Hindlimb muscle (tissue), 1 donor: ENCODE results near the gene ZNF688. TPM values are rescaled to one million over a fixed set of nuclear protein-coding genes. Genes with fewer than 3 reads are reported as not detected.

ENCODE experiments used
- DNase-seq: peaks from one replicate; pipeline ENCODE4 v3.0.0-alpha.2; 2013
- polyA plus RNA-seq: library from polyadenylated mRNA; unstranded; fragments of 120-200 nt; gene quantifications from one replicate; pipeline ENCODE4 v1.2.1, GENCODE V29; 2013; ENCODE audit not compliant: insufficient read length

The ZNF688 gene
- polyA plus RNA-seq, 1 donor, result 9.7 TPM

DNA sequence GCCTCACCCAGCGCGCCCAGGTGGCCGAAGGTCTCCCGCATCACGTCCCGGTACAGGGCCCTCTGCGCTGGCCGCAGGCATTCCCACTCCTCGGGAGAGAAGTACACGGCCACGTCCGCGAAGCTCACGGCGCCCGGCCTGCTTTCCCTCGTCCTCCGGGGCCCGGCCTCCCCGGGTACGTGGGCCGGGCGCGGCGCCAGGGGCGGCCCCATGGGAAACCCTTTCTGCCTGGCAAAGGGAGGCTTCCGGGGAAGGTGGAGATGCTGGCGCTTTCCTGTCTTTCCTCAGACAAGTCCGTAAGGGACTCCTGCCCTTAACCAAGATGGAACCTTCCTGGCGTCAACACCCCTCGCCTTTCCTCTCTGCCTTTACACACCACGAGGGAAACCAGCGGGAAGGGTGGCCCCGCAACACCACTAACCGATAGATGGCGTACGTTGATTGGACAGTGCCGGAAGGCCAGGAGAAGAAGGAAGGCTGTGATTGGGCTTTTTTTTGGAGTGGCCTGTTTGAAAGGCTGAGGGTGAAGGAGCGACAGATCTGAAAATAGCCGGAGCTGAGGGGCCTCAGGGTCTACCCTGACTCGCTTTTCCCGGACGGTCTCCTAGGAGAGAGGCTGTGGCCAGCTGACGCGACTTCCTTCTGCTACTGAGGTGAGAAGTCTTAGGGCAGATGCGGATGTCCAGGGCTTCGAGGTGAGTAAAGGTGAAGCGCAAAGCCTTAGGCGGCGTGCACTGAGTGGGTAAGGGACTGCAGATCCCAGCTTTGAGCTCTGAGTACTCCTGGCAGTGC lies 14.1 kb upstream of the ZNF688 start, which contains the start of gene ZNF785:
Gene ZNF785 (minus strand): TSS at position 298 of the 792 bp plus-strand sequence. CDS start 86 bp downstream, at position 212.
- DNase-seq, result peak; percentile 98

DNA sequence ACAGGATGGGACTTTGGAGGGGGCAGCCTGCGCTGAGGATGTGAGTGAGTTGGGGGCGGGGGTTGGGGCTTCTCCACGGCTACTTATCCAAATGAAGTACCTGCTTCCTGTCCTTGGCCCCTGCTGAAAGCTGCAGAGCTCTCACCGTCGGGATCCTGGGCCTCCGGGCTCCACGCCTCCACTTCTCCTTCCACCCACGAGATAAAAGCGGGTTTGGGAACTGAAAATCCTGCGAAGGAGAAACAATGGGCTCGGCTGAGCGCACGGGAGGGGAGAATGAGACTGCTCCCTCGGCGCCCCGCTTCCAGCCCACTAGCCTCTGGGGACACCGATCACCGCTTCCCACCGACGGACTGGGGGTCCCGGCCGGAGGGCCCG lies 13.5 kb upstream of the ZNF688 start:
- DNase-seq, result peak; percentile 29

DNA sequence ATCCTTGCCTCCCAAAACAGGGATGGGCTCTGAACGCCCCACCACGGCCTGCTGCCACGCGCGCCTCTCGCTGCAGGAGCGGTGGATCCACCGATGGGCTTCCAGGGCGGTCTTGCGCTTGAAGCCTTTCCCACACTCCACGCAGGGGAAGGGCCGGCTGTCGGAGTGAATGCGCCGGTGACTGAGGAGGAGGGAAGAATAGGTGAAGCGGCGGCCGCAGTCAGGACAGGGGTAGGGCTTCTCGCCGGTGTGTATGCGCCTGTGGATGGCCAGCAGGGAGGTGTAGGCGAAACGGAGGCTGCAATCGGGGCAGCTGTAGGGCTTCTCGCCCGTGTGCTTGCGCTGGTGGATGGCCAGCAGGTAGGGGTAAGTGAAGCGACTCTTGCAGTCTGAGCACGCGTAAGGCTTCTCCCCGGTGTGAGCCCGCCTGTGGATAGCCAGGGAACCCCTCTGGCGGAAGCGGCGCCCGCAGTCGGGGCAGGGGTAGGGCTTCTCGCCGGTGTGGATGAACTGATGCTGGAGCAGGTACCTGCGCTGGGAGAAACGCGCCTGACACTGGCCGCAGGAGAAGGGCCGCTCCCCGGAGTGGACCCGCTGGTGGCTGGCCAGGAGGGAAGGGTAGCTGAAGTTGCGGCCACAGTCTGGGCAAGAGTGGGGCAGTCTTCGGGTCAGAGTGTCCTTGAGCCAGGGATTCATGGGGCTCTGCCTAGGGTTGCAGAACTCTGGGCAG lies 11.3 kb upstream of the ZNF688 start:
- DNase-seq, result no peak

DNA sequence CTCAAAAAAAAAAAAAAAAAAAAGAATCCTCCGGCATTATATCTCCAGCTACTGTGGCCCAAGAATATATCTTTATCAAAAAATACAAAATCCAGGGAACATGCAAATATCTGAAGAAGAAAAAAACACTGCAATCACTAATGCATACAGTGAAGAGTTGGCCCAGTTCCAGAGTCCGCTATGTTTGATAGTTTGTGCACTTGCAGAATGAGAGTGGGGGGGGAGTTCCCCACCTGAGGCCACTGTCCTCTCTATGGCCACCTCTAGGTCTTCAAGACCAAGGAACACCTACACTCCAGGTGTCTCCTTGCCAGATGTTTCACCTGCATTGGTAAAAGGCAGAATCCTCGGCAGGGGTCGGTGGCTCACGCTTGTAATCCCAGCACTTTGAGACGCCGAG lies 9.9 kb upstream of the ZNF688 start:
- DNase-seq, result no peak

DNA sequence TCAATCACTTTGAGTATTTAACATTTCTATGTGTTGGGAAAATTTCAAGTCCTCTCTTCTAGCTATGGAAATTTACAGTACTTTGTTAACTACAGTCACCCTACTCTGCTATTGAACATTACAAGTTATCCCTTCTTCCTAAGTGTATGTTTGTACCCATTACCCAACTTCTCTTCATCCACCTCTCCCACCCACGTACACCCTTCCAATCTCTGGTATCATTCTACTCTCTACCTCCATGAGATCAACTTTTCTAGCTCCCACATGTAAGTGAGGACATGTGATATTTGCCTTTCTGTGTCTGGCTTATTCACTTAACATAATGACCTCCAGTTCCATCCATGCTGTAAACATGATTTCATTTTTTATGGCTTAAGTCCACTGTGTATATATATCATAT lies 3.2 kb upstream of the ZNF688 start:
- DNase-seq, result no peak

DNA sequence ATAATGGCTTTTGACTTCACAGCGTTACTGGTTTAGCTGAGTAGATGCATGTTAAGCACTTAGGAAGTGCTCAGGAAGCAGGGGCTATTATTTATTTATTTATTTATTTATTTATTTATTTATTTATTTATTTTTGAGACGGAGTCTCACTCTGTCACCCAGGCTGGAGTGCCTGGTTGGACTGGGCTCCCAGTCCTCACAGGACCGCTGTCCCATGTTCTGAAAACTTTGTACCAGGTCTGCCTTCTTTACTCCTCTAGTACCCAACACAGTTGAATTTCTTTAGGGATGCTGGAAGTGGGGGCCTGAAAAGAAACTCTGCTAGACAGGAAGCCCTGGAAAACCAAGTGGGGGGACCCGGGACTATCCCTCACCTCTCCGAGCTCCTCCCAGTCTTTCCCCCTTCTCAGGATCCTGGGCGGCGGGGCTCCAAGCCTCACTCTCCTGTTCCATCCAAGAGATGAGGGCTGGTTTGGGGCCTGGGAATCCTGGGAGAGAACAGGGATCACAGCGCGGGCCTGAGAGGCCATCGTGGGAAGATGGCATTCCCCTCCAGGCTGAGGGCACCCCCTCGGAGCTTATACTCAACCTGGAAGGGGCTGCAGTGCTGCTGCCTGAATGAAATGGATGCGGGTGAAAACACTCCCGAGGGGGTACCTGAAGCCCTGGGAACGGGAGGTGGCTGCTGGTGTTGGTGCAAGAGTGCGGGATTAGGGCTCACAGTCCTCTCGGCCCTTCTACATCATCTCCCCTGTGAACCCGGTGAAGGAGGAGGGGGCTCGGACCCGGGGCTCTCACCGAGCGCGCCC lies 674 bp downstream of the ZNF688 start:
- DNase-seq, result peak; percentile 62

DNA sequence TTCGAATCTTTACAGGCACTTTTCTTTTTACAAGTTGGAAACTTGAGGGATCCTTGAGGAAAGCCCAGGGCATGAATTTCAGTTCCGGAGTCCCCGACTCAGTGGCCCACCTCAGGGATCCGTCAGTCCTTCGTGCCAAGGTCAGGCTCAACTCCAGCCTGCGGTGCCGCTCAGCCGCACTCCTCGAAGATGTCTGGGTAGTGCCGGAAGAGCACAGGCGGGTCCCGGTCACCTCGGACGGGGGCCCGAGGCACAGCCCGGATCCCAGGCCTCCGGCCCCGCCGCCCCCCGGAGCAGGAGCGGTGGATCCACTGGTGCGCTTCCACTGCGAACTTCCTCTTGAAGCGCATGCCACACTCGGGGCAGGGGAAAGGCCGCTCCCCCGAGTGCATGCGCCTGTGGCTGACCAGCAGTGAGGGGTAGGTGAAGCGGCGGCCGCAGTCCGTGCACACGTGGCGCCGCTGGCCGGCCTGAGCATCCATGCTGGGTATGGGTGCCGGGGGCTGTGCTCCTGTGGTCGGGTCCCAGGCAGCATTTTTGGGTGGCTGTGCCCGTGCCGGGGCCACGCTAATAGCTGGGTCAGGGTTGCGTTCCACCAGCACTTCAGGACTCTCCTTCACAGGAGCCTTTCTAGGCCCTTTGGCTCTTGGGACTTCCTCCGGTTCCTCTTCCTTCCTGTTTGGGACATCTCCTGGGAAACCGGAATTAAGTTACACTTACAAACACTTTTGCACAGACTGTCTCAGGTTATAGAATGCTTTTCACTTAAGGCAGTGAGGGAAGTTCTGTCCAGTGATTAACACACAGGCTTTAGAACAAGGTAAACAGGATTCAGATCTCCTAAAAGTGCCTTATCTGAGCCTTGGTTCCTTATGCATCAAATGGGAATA lies 1.5 kb downstream of the ZNF688 start:
- DNase-seq, result no peak

DNA sequence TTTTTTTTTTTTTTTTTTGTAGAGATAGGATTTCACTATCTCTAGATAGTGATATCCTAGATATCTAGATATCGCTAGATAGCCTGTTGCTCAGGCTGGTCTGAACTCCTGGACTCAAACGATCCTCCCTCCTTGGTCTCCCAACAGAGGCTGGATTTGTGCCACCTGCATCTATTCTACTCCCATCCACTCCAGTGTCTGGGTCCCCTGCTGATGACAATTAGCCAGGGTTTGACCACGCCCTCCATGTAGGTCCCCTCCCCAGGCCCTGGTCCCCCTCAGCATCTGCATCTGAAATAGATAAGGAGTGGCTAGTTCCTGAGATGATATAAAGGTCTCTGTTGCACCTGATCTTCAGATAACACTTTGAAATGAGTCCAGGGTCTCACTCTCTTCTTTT lies 2.2 kb downstream of the ZNF688 start:
- no peak for DNase-seq

DNA sequence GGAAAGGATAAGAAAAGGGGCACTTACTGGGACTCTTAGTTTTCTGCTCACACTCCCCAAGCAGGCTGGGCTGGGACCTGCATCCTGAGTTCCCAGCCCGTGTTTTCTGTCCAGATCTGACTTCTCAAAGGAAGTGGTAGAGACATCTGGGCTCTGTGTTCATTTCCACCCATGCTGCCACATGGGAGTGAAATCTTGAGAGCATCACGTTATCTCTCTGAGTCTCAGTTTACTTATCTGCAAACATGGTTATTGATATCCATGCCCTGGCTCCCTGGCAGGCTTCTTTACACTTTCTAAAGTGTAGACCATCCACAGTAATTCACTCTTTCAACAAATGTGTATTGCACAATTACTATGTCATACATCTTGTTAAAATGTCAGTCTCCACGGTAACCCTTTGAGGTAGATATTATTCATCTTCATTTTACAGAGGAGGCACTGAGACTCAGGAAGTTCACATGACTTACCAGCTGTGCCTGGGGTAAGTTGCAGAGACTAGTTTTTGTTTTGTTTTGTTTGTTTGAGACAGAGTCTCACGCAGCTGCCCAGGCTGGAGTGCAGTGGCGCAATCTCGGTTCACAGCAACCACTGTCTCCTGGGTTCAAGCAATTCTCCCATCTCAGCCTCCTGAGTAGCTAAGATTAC lies 3.4 kb downstream of the ZNF688 start:
- DNase-seq, result no peak

DNA sequence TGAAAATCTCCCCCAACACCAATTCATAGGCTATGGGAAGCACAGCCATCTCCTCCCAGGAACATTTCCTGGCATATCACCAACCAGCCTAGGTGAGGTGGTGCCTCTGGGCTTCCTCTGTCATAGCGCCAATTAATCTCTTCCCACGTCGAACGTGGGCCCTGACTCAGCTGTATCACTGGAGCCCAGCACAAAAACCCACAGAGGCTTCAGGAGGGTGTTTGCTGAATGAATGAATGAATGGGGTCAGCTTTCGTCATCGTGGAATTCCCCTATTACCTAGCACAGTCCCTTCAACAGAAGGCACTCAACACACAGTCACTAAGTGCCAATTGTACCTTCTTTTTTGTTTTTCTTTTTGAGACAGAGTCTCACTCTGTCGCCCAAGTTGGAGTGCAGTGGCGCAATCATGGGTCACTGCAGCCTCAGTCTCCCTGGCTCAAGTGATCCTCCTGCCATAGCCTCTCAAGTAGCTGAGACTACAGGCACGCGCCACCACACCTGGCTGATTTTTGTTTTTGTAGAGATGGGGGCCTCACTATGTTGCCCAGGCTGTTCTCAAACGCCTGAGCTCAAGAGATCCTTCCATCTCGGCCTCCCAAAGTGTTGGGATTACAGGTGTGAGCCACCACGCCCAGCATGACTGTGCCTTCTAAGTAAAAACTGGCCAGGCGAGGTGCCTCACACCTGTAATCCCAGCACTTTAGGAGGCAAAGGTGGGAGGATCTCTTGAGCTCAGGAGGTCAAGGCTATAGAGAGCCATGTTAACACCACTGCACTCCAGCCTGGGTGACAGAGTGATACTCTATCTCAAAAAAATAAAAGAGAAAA lies 4.1 kb downstream of the ZNF688 start:
- DNase-seq, result no peak

DNA sequence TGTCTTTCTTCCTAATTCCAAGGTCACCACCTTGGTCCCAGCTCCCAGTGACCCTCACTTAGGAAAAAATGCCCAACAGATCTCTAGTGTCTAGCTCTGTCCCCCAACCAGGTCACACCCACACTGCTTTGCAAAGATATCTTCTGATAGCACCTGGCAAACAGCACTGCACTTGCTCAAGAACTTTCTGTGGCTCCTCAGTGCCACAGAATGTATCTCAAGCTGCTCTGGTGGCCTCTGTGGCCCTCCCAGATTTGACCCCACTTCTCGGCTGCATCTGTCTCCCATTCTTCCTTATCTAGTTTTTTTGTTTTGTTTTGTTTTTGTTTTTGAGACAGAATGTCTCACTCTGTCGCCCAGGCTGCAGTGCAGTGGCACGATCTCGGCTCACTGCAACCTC lies 5.0 kb downstream of the ZNF688 start:
- no peak for DNase-seq

DNA sequence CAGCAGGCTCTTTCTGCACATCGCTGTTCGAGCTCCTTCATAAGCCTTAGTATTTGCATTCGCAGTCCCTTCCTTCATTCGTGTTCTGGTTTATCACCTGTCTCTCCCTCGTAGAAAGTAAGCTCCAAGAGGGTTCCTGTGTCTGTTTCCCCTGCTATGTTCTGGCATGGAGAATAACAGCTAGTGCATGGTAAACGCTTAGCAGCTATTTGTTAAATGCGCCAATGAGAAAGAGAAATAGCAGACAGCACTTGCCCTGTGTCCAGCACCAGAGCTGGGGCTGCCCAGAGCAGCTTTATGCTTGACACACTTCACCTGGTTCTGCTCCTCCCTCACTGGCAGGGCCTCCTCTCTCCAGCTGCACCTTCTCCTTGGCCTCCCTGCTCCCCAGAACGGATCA lies 5.5 kb downstream of the ZNF688 start:
- no peak for DNase-seq

DNA sequence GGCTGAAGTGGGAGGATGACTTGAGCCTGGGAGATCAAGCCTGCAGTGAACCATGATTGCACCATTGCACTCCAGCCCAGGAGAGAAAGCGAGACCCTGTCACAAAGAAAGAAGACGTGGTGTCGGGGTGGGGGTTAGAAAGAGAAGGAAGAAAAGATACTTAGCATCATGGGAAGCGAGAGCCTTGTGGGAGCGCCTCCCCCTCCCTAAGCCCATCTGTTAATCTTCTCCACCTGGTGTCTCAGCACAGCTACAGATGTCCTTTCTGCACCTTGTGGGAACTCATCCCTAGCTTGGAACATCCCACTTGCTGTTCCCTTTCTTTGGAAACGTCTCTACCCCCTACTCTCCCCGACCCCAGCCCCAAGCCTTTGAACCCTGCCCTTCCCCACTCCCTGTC lies 6.0 kb downstream of the ZNF688 start:
- no peak for DNase-seq

DNA sequence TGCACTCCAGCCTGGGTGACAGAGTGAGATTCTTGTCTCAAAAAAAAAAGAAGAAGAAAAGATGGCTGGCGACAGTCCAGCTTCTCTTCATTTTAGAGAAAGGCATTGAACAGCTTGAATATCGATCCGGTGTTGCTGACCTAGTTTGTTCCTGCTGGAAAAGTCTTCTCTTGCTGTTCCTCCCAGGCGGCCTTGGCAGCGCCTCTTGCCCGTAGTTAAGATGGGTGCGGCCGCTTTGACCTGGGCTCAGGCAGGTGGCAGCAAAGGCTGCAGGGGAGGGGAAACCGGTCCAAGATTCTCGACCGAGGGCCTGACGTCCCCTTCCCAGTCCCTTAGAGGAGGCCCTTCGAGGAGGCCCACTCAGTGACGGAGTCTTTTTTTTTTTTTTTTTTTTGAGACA lies 9.5 kb downstream of the ZNF688 start:
- DNase-seq, result no peak

DNA sequence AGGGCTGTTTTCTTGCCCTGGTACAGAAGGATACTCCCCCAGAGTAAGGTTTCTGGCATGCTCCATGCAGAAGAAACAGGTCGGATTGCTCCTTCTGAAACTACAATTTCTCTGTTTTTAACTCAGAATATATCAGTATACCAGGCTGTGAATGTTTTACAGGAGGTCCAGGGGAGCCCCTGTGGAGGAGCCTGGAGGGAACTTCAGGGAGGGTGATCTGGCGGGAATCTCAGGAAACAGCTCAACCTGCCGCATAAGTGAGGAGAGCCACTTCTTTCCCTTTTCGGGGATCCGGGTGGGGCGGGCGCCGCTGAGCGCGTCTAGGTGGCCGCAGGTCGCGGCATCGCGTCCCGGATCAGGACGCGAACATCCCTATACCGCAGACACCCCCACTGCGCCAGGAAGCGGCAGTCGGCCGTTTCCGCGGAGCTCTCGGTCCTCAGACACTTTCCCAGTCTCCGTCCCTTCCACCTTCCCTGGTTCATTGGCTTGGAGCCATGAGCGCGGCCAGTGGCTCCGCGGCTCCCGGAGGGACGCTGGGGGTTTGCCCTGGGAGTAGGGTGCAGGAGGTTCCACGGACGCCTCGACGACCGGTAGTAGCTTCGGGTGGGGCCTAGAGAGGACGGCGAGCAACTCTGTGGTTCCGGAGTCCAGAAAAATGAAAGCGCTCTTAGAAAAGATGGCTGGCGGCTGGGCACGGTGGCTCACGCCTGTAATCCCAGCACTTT lies 10.3 kb downstream of the ZNF688 start:
- no peak for DNase-seq

DNA sequence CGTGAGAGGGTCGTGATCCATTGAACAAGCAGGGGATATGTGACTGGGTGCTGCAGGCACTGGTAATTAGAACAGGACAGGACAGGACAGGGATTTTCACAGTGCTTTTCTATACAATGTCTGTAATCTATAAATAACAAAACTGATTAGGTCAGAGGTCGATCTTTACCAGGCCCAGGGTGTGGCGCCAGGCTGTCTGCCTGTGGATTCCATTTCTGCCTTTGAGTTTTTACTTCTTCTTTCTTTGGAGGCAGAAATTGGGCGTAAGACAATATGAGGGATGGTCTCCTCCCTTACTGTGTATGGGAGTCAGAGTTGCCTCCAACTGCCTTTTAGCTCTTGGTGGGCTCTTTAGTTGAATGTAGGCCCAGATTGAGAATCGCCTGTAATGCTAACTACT lies 11.8 kb downstream of the ZNF688 start:
- DNase-seq, result no peak

DNA sequence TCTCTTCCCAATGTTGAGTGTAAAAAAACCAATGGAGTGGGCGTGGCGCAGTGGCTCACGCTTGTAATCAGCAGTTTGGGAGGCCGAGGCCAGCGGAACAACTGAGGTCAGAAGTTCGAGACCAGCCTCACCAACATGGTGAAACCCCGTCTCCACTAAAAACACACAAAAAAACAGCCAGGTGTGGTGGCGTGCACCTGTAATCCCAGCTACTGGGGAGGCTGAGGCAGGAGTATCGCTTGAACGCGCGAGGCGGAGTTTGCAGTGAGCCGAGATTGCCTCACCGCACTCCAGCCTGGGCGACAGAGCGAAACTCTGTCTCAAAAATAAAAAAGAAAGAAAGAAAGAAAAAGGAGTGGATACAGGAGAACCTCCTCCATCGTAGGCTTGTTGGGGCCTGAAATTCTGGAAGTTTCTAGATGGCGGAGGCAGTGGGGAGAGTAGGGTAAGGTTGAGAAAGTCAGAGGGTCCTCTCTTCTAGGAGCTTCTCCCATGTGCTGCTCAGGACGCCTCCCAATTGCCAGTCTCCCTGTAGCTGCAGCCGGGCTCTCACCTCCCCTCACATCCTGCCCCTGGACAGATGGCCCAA lies 12.6 kb downstream of the ZNF688 start:
- no peak for DNase-seq

DNA sequence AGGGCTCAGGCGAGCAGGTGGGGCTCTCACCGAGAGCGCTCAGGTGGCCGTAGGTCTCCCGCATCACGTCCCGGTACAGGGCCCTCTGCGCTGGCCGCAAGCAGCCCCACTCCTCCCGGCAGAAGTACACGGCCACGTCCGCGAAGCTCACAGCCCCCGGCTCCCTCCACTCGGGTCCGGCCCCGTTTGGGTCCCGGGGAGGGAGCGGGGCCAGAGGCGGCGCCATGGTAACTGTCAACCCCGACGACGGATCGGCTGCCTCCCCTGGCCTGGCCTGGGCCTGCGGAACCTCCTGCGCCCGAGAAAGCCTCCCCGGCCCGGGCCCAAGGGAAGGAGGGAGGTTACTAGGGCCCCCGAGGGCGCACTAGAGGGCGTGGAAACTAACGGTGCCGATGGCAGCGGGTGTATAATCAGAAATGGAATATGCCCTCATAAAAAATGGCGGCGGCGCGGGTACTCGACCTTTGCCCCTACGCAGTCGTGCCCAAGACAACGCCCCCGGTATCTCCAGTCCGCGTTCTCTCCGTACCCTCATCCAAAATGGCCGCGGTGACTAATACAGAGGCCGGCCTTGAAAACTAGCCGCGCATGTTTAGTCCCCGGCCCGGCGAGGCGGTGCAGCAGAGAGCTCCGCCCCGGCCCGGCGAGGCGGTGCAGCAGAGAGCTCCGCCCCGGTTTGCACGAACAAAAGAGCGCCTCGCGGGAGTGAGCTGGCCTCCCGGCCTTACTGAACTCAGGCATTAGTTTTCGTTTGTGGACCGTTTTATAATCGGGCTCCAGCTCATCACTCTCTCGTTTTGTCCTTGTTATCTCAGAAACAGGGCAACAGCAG lies 13.3 kb downstream of the ZNF688 start, which contains the start of gene ZNF764:
Gene ZNF764 (minus strand): TSS at position 418 of the 832 bp plus-strand sequence. CDS start 192 bp downstream, at position 226.
- peak; percentile 96 for DNase-seq

DNA sequence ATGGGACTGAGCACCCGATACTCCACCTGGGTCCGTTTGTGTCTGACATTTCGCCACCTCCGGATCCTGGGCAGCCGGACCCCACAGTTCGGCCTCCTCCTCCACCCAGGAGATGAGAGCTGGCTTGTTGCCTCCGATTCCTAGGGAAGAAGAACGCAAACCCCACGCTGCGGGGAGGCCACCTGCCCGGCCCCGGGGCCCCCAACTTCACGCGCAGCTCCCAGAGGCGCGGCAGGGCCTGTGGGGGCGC lies 13.9 kb downstream of the ZNF688 start:
- DNase-seq, result no peak
